ENCODE data around the gene CLDN18.

DNA sequence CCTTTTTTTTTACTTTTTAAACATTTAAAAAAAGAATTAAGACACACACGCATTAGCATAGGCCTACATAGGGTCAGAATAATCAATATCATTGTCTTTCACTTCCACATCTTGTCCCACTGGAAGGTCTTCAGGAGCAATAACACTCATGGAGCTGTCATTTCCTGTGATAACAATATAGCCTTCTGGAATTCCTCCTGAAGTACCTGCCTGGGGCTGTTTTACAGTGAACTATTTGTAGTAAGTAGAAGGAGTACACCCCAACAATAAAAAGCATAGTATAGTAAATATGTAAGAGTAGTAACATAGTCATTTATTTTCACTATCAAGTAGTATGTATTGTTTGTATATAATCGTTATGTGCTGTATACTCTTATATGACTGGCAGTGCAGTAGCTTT is 19.5 kb upstream of the CLDN18 start:
- TF ChIP-seq POLR2AphosphoS5 (IDR thresholded peaks at IDR 0.05) = no peak
- TF ChIP-seq, protein P1, sequence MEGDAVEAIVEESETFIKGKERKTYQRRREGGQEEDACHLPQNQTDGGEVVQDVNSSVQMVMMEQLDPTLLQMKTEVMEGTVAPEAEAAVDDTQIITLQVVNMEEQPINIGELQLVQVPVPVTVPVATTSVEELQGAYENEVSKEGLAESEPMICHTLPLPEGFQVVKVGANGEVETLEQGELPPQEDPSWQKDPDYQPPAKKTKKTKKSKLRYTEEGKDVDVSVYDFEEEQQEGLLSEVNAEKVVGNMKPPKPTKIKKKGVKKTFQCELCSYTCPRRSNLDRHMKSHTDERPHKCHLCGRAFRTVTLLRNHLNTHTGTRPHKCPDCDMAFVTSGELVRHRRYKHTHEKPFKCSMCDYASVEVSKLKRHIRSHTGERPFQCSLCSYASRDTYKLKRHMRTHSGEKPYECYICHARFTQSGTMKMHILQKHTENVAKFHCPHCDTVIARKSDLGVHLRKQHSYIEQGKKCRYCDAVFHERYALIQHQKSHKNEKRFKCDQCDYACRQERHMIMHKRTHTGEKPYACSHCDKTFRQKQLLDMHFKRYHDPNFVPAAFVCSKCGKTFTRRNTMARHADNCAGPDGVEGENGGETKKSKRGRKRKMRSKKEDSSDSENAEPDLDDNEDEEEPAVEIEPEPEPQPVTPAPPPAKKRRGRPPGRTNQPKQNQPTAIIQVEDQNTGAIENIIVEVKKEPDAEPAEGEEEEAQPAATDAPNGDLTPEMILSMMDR (IDR thresholded peaks at IDR 0.05) = no peak

Measured in prostate gland (tissue), 2 donors.